ENCODE results near the gene NME3. TPM values are rescaled to one million over a fixed set of nuclear protein-coding genes. Genes with fewer than 3 reads are reported as not detected.

NME3 gene
- total RNA-seq, 1 experiment from 2014 or later, result 66.9 TPM

DNA sequence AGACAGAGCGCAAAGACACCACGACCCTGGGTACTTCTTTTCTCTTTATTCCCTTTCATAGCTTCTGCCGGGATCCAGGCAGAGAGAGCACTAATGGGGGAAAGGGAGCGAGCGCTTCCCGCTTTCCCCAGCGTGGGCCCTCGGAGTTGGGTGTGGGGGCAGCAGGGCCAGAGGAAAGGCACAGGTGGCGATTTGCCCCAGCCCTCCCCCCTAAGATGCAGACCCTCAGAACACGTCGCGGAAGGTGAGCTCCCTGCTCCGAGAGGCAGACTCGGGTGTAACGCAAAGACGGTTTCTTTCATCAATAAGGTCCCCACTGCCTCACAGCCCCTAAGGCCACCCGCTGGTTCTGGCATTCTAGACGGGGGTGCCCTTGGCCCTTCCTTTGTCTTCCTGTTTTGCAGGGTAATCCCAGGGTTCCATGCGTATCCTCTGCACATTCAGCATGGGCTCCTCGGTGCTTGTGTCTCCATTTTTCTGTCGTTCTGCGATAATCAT lies 570 bp upstream of the NME3 start:
- Histone ChIP-seq H4K20me1 (ENCODE audit: low read length) (peaks cover 3% of the 10 kb centered on the region; the same call in 1 of the 2 replicates), H3K4me2 (ENCODE audit: low read length) (peak overlapping the region; percentile 100), H3K9me2 (replicated peaks; ENCODE audit: low read length) (no peaks in the 10 kb centered on the region), H3K4me1 (ENCODE audit: insufficient read depth, low read length) (peaks cover 12% of the 10 kb centered on the region; the same call in 1 of the 2 replicates), H3K4me3 (ENCODE audit: low read length) (peak overlapping the region; percentile 86), H3K27ac (ENCODE audit: low read length) (peak overlapping the region; percentile 65), H3K9ac (ENCODE audit: low read length) (peak overlapping the region; percentile 93), H3F3A (ENCODE audit: low read length, unreplicated experiment) (no peaks in the 10 kb centered on the region), H3K79me2 (ENCODE audit: low read length) (peaks cover 34% of the 10 kb centered on the region), H2AFZ (ENCODE audit: low read length) (no peak overlapping the region), H3K27me3 (ENCODE audit: low read length) (no peaks in the 10 kb centered on the region), H3K36me3 (ENCODE audit: low read depth, low read length) (no peaks in the 10 kb centered on the region), H3K9me3 (ENCODE audit: low read length) (no peaks in the 10 kb centered on the region)
- ChIA-PET POLR2A (ENCODE audit: unreplicated experiment) (interaction anchor here (1.2 kb wide), 1 partner anchor 11 kb away, joined by 14 read pairs; the partner anchor contains the start of genes NUBP2 and SPSB3), CTCF (no interaction called here)
- intact Hi-C loops (cut with micrococcal nuclease), result loop anchor here (5.0 kb wide), 1 partner anchor 95 kb away; the partner anchor contains the start of gene JPT2
- ATAC-seq (no peak), DNase-seq (no peak)
- BruUV-seq (replicated peaks), result TSS peak; percentile 77
- TF ChIP-seq EZH2 (IDR thresholded peaks at IDR 0.05; ENCODE audit: low read length, unreplicated experiment) (no peak), EZH2phosphoT487 (IDR thresholded peaks at IDR 0.05; ENCODE audit: borderline replicate concordance, low read length) (no peak)
- TF ChIP-seq, protein P1, sequence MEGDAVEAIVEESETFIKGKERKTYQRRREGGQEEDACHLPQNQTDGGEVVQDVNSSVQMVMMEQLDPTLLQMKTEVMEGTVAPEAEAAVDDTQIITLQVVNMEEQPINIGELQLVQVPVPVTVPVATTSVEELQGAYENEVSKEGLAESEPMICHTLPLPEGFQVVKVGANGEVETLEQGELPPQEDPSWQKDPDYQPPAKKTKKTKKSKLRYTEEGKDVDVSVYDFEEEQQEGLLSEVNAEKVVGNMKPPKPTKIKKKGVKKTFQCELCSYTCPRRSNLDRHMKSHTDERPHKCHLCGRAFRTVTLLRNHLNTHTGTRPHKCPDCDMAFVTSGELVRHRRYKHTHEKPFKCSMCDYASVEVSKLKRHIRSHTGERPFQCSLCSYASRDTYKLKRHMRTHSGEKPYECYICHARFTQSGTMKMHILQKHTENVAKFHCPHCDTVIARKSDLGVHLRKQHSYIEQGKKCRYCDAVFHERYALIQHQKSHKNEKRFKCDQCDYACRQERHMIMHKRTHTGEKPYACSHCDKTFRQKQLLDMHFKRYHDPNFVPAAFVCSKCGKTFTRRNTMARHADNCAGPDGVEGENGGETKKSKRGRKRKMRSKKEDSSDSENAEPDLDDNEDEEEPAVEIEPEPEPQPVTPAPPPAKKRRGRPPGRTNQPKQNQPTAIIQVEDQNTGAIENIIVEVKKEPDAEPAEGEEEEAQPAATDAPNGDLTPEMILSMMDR (conservative IDR thresholded peaks at IDR 0.05; ENCODE audit: low read depth, low read length), result no peak

DNA sequence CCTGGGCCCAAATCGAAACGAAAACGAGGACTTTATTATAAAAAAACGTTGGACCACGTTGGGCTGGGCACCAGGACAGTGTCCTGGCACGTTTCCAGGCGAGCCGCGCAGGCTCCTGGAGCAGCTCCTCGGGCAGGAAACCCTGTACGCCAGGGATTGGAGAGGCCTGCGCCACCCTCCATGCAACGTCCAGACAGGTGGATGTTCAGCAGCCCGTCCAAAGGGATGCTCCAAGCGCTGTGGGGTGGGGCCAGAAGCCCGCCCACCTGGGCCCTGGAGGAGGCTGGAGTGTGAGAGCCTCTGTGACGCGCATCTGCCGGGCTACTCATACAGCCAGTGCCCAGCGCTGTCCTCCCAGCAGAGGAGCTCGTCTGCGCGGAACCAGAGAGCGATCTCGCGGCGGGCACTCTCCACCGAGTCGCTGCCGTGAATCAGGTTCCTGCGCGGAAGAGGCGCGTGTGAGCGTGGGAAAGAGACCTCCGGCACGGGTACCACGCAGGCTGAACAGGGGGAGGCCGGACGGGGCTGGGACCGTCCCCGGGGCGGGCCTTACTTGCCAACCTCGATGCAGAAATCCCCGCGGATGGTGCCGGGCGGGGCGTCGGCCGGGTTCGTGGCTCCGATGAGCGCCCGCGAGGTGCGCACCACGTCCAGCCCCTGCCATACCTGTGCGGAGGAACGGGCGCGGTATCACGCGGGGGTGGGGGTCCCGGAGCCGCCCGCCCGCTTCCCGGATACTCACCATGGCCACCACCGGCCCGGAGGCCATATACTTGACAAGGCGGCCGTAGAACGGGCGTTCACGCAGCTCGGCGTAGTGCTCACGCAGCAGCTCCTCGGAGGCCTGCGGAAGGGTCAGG lies 785 bp downstream of the NME3 start:
- BruUV-seq (replicated peaks), result TSS peak; percentile 17
- intact Hi-C loops (cut with micrococcal nuclease), result loop anchor here (5.0 kb wide), 1 partner anchor 93 kb away; the partner anchor contains the start of gene JPT2

More for the DNA sequence above, 785 bp downstream of the NME3 start:
- H3K4me3 ChIP-seq (ENCODE audit: low read length), result peak overlapping the region; percentile 86
- peaks cover 34% of the 10 kb centered on the region for H3K79me2 ChIP-seq (ENCODE audit: low read length)
- TF ChIP-seq EZH2 (IDR thresholded peaks at IDR 0.05; ENCODE audit: low read length, unreplicated experiment) (no peak), EZH2phosphoT487 (IDR thresholded peaks at IDR 0.05; ENCODE audit: borderline replicate concordance, low read length) (no peak)
- TF ChIP-seq, protein P1 (conservative IDR thresholded peaks at IDR 0.05; ENCODE audit: low read depth, low read length), result no peak
- H4K20me1 ChIP-seq (ENCODE audit: low read length), result peaks cover 3% of the 10 kb centered on the region; the same call in 1 of the 2 replicates
- H3K27ac ChIP-seq (ENCODE audit: low read length), result no peak overlapping the region
- H3K9me2 ChIP-seq (replicated peaks; ENCODE audit: low read length), result no peaks in the 10 kb centered on the region
- peak overlapping the region; percentile 93 for H3K9ac ChIP-seq (ENCODE audit: low read length)
- ATAC-seq (peak; percentile 48), DNase-seq (peak; percentile 60)
- no peaks in the 10 kb centered on the region for H3K9me3 ChIP-seq (ENCODE audit: low read length)
- no peaks in the 10 kb centered on the region for H3K36me3 ChIP-seq (ENCODE audit: low read depth, low read length)
- H3K27me3 ChIP-seq (ENCODE audit: low read length), result no peaks in the 10 kb centered on the region
- ChIA-PET POLR2A (ENCODE audit: unreplicated experiment) (interaction anchor here (0.5 kb wide), 2 partner anchors 24 to 637 kb away, joined by 3 to 4 read pairs; no protein-coding TSS in a partner anchor), CTCF (no interaction called here)
- H3K4me2 ChIP-seq (ENCODE audit: low read length), result peak overlapping the region; percentile 100
- H3K4me1 ChIP-seq (ENCODE audit: insufficient read depth, low read length), result peaks cover 12% of the 10 kb centered on the region; the same call in 1 of the 2 replicates
- no peaks in the 10 kb centered on the region for H3F3A ChIP-seq (ENCODE audit: low read length, unreplicated experiment)
- H2AFZ ChIP-seq (ENCODE audit: low read length), result no peak overlapping the region
